ENCODE data around the gene CALHM6.

CALHM6 gene

DNA sequence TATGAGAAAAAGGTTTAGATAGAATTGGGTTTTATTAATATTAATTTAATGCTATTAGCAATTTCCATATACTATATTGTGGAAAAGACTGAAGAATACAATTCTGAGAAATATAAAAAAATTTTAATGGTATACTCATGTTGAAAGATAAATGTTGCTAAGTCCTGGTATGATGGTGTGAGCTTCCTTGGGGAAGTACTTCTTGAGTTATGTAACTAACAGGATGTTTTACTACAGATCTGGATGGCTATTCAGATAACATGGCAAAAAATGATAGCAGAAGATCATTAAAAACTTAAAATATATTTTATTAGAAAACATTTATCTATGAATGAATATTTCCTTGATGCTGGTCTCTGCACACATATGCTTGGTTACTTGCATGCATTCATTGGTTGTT lies 23.5 kb upstream of the CALHM6 start:
- Histone ChIP-seq H3F3A (ENCODE audit: insufficient read depth) (no peaks in the 10 kb centered on the region), H3K27me3 (ENCODE audit: low read length) (no peaks in the 10 kb centered on the region), H3K9me3 (ENCODE audit: insufficient read depth, low read length) (no peaks in the 10 kb centered on the region), H3K79me2 (ENCODE audit: insufficient read depth, low read length) (no peaks in the 10 kb centered on the region), H3K4me2 (ENCODE audit: low read depth, low read length, poor library complexity, severe bottlenecking) (no peak overlapping the region), H4K20me1 (ENCODE audit: low read depth, low read length) (no peaks in the 10 kb centered on the region), H3K9me2 (replicated peaks; ENCODE audit: insufficient read depth, low read length) (no peaks in the 10 kb centered on the region), H2AFZ (ENCODE audit: low read depth, low read length, severe bottlenecking) (no peak overlapping the region), H3K36me3 (ENCODE audit: low read length) (no peaks in the 10 kb centered on the region), H3K9ac (ENCODE audit: low read length) (no peak overlapping the region), H3K27ac (ENCODE audit: low read depth, low read length) (no peak overlapping the region), H3K4me3 (ENCODE audit: insufficient read depth, low read length, poor library complexity, severe bottlenecking) (no peak overlapping the region)
- TF ChIP-seq EZH2phosphoT487 (conservative IDR thresholded peaks at IDR 0.05; ENCODE audit: low read length) (no peak), CTCF (IDR thresholded peaks at IDR 0.05; ENCODE audit: insufficient read depth, low read length, poor library complexity, severe bottlenecking) (no peak)

DNA sequence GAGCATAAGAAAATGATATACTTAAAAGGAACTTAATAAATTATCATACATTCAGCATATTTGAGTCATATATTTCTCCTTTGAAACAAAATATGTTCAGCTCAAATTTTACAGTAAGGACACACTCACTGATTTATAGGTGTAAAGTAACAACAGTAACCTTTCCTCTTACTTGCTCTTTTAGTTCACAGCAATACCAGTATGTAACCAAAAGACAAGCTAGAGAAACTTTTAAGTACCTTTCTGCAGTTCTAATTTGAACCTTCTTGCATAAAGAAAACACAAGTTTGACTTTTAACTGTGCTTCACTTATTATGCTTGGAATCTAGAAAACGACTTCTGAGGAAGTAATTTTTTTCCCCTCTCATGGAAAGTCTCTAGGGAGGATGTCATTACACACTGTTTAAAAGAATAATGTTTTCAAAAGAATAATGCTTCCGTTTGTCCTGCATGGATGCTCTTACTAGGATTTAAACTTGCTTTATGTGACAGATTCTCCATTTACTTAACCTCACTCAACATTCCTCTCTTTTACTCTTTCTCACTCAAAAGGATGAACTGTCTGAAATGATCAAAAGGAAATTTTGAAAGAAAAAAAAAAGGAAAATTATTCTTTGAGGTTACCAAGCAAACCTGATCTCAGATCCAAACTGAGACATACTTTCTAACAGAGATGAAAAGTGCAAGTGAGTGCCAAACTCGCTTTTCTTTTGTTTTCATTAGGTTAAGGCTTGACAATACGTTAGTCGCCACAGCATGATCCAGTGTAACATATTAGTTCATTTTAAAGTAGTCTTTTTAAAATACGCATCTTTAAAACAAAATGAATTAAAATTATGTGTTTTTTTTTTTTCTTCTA lies 22.4 kb upstream of the CALHM6 start:
- H3K27ac ChIP-seq (ENCODE audit: low read depth, low read length) = no peak overlapping the region
- H3K79me2 ChIP-seq (ENCODE audit: insufficient read depth, low read length) = no peaks in the 10 kb centered on the region
- no peaks in the 10 kb centered on the region for H3K27me3 ChIP-seq (ENCODE audit: low read length)
- H2AFZ ChIP-seq (ENCODE audit: low read depth, low read length, severe bottlenecking) = no peak overlapping the region
- no peak overlapping the region for H3K9ac ChIP-seq (ENCODE audit: low read length)
- H3K9me2 ChIP-seq (replicated peaks; ENCODE audit: insufficient read depth, low read length) = no peaks in the 10 kb centered on the region
- no peaks in the 10 kb centered on the region for H3K36me3 ChIP-seq (ENCODE audit: low read length)
- no peaks in the 10 kb centered on the region for H4K20me1 ChIP-seq (ENCODE audit: low read depth, low read length)
- H3K4me2 ChIP-seq (ENCODE audit: low read depth, low read length, poor library complexity, severe bottlenecking) = no peak overlapping the region
- H3F3A ChIP-seq (ENCODE audit: insufficient read depth) = no peaks in the 10 kb centered on the region
- TF ChIP-seq CTCF (IDR thresholded peaks at IDR 0.05; ENCODE audit: insufficient read depth, low read length, poor library complexity, severe bottlenecking) = no peak
- no peak for TF ChIP-seq EZH2phosphoT487 (conservative IDR thresholded peaks at IDR 0.05; ENCODE audit: low read length)
- H3K4me3 ChIP-seq (ENCODE audit: insufficient read depth, low read length, poor library complexity, severe bottlenecking) = no peak overlapping the region
- H3K9me3 ChIP-seq (ENCODE audit: insufficient read depth, low read length) = no peaks in the 10 kb centered on the region

DNA sequence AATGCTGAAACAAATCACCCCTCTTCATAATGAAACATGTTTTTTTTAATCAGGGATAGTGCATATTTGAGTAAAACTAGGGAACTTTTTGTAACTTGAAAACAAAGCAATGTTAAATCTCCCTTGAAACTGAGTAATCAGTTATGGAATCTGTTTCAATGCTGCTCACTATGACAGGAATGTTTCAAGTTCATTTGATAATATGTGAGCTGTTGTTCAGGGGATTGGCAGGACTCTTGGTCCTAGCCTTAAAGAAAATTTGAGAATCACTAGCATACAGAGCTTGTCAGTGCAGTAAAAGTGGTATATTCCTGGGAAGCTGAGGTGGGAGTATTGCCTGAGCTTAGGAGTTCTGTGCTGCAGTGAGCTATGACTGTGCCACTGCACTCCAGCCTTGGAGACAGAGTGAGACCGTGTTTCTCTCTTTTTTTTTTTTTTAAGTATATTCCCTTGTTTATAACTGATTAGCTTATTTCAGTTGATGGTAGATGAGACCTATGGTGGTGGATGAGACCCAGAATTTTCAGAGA lies 21.6 kb upstream of the CALHM6 start:
- no peak overlapping the region for H3K4me2 ChIP-seq (ENCODE audit: low read depth, low read length, poor library complexity, severe bottlenecking)
- H3K36me3 ChIP-seq (ENCODE audit: low read length) = no peaks in the 10 kb centered on the region
- H3K9me2 ChIP-seq (replicated peaks; ENCODE audit: insufficient read depth, low read length) = no peaks in the 10 kb centered on the region
- TF ChIP-seq EZH2phosphoT487 (conservative IDR thresholded peaks at IDR 0.05; ENCODE audit: low read length) = no peak
- TF ChIP-seq CTCF (IDR thresholded peaks at IDR 0.05; ENCODE audit: insufficient read depth, low read length, poor library complexity, severe bottlenecking) = no peak
- no peaks in the 10 kb centered on the region for H4K20me1 ChIP-seq (ENCODE audit: low read depth, low read length)
- no peaks in the 10 kb centered on the region for H3F3A ChIP-seq (ENCODE audit: insufficient read depth)
- no peak overlapping the region for H3K9ac ChIP-seq (ENCODE audit: low read length)
- H2AFZ ChIP-seq (ENCODE audit: low read depth, low read length, severe bottlenecking) = no peak overlapping the region
- H3K27ac ChIP-seq (ENCODE audit: low read depth, low read length) = no peak overlapping the region
- H3K79me2 ChIP-seq (ENCODE audit: insufficient read depth, low read length) = no peaks in the 10 kb centered on the region
- no peaks in the 10 kb centered on the region for H3K9me3 ChIP-seq (ENCODE audit: insufficient read depth, low read length)
- H3K27me3 ChIP-seq (ENCODE audit: low read length) = no peaks in the 10 kb centered on the region
- H3K4me3 ChIP-seq (ENCODE audit: insufficient read depth, low read length, poor library complexity, severe bottlenecking) = no peak overlapping the region
